ENCODE measurements around the gene C19orf18. TPM values are rescaled to one million over a fixed set of nuclear protein-coding genes. Genes with fewer than 3 reads are reported as not detected.
"Not testable (repeated sequence)": the region's sequence is repeated elsewhere in the genome, so short reads cannot be mapped to it uniquely, and the experiment has no call there.

The C19orf18 gene
- total RNA-seq, 1 experiment from 2014 or later, result 0.40 TPM

DNA sequence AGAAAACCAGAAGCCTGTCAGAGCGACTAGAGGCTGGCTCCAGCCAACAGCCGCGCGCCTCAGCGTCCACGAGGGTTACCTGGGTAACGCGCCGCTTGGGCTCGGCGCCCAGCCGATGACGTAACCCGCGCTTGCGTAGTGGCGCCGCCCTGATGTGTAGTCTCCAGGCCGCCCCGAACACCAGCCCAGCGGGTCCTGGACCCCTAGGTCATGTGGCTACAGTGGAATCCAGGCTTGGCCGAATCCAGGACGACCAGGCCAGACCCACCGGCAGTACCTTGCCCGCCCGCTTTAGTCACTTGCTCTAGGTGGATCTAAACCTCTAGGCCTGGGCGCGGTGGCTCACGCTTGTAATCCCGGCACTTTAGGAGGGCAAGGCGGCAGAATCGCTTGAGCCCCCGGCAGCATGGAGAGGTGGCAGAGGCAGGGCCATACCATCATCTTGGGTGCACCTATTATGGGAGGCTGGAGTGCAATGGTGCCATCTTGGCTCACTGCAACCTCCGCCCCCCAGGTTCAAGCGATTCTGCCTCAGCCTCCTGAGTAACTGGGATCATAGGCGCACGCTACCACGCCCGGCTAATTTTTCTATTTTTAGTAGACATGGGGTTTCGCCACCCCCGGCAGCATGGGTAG lies 35.5 kb upstream of the C19orf18 start:
- ChIA-PET CTCF (no interaction called here), POLR2A (ENCODE audit: unreplicated experiment) (no interaction called here)
- Histone ChIP-seq H3K27me3 (ENCODE audit: low read length) (no peaks in the 10 kb centered on the region), H2AFZ (ENCODE audit: low read length) (peak overlapping the region; percentile 54), H3K79me2 (ENCODE audit: low read length) (no peaks in the 10 kb centered on the region), H3K9ac (ENCODE audit: low read length) (peak overlapping the region; percentile 25; the same call in 1 of the 2 replicates), H3K9me2 (replicated peaks; ENCODE audit: low read length) (no peaks in the 10 kb centered on the region), H3K27ac (ENCODE audit: low read length) (no peak overlapping the region), H4K20me1 (ENCODE audit: low read length) (no peaks in the 10 kb centered on the region), H3F3A (ENCODE audit: low read length, unreplicated experiment) (no peaks in the 10 kb centered on the region), H3K4me3 (ENCODE audit: low read length) (peak overlapping the region; percentile 57), H3K4me2 (ENCODE audit: low read length) (peak overlapping the region; percentile 69), H3K9me3 (ENCODE audit: low read length) (peaks cover 41% of the 10 kb centered on the region), H3K36me3 (ENCODE audit: low read depth, low read length) (peaks cover 28% of the 10 kb centered on the region), H3K4me1 (ENCODE audit: insufficient read depth, low read length) (no peaks in the 10 kb centered on the region)
- BruUV-seq (replicated peaks), result no TSS peak
- intact Hi-C loops (cut with micrococcal nuclease), result no loop called here
- TF ChIP-seq EZH2phosphoT487 (IDR thresholded peaks at IDR 0.05; ENCODE audit: borderline replicate concordance, low read length), result no peak
- TF ChIP-seq EZH2 (IDR thresholded peaks at IDR 0.05; ENCODE audit: low read length, unreplicated experiment), result no peak
- TF ChIP-seq, protein P1, sequence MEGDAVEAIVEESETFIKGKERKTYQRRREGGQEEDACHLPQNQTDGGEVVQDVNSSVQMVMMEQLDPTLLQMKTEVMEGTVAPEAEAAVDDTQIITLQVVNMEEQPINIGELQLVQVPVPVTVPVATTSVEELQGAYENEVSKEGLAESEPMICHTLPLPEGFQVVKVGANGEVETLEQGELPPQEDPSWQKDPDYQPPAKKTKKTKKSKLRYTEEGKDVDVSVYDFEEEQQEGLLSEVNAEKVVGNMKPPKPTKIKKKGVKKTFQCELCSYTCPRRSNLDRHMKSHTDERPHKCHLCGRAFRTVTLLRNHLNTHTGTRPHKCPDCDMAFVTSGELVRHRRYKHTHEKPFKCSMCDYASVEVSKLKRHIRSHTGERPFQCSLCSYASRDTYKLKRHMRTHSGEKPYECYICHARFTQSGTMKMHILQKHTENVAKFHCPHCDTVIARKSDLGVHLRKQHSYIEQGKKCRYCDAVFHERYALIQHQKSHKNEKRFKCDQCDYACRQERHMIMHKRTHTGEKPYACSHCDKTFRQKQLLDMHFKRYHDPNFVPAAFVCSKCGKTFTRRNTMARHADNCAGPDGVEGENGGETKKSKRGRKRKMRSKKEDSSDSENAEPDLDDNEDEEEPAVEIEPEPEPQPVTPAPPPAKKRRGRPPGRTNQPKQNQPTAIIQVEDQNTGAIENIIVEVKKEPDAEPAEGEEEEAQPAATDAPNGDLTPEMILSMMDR (conservative IDR thresholded peaks at IDR 0.05; ENCODE audit: low read depth, low read length), result no peak
- ATAC-seq (peak; percentile 89), DNase-seq (peak; percentile 69)

DNA sequence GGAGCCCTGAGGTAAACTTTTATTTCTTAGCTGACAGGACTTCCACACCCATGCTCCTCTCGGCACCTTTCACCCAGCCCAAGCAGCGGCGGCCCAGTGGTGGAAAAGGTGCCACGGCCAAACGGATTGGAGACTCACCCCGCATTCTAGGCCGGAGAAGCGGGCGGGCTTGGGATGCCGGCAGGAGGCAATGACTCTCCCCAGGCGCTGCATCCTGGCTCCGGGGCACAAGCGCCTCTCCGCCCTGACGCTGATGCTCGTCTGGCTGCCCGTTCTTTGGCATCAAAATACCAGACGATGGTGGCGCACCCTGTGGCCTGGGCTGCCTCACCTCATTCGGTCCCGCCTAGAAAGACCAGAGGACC lies 34.9 kb upstream of the C19orf18 start:
- H3K9me2 ChIP-seq (replicated peaks; ENCODE audit: low read length), result no peaks in the 10 kb centered on the region
- no peak overlapping the region for H3K27ac ChIP-seq (ENCODE audit: low read length)
- H3F3A ChIP-seq (ENCODE audit: low read length, unreplicated experiment), result no peaks in the 10 kb centered on the region
- no peak for DNase-seq
- ChIA-PET CTCF (no interaction called here), POLR2A (ENCODE audit: unreplicated experiment) (no interaction called here)
- H3K4me3 ChIP-seq (ENCODE audit: low read length), result peak overlapping the region; percentile 57
- H3K27me3 ChIP-seq (ENCODE audit: low read length), result no peaks in the 10 kb centered on the region
- intact Hi-C loops (cut with micrococcal nuclease), result no loop called here
- peak overlapping the region; percentile 69 for H3K4me2 ChIP-seq (ENCODE audit: low read length)
- H3K9ac ChIP-seq (ENCODE audit: low read length), result no peak overlapping the region
- no peaks in the 10 kb centered on the region for H3K79me2 ChIP-seq (ENCODE audit: low read length)
- no peaks in the 10 kb centered on the region for H3K4me1 ChIP-seq (ENCODE audit: insufficient read depth, low read length)
- ATAC-seq, result peak; percentile 16
- H3K9me3 ChIP-seq (ENCODE audit: low read length), result peaks cover 46% of the 10 kb centered on the region
- TF ChIP-seq, protein P1 (conservative IDR thresholded peaks at IDR 0.05; ENCODE audit: low read depth, low read length), result no peak
- TF ChIP-seq EZH2phosphoT487 (IDR thresholded peaks at IDR 0.05; ENCODE audit: borderline replicate concordance, low read length) (no peak), EZH2 (IDR thresholded peaks at IDR 0.05; ENCODE audit: low read length, unreplicated experiment) (no peak)
- no peaks in the 10 kb centered on the region for H4K20me1 ChIP-seq (ENCODE audit: low read length)
- peak overlapping the region; percentile 54 for H2AFZ ChIP-seq (ENCODE audit: low read length)
- peaks cover 33% of the 10 kb centered on the region for H3K36me3 ChIP-seq (ENCODE audit: low read depth, low read length)
- no TSS peak for BruUV-seq (replicated peaks)

DNA sequence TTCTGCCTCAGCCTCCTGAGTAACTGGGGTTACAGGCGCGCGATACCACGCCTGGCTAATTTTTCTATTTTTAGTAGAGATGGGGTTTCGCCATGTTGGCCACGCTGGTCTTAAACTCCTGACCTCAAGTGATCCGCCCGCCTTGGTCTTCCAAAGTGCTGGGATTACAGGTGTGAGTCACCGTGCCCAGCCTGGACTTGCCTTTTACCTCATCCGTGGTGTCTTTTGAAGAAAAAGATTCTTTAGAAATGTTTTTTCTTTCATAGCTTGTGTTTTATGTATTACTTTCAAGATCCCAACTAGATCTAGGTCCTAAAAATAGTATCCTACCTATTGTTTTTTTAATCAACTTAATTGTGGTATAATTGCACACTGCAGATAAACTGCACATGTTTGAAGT lies 34.5 kb upstream of the C19orf18 start:
- H3K4me1 ChIP-seq (ENCODE audit: insufficient read depth, low read length); H3K9me2 ChIP-seq (replicated peaks; ENCODE audit: low read length); H3K27me3 ChIP-seq (ENCODE audit: low read length); intact Hi-C loops (cut with micrococcal nuclease); CTCF ChIA-PET; H3K27ac ChIP-seq (ENCODE audit: low read length); ATAC-seq; H3K79me2 ChIP-seq (ENCODE audit: low read length); H3K9ac ChIP-seq (ENCODE audit: low read length); POLR2A ChIA-PET (ENCODE audit: unreplicated experiment); BruUV-seq (replicated peaks); H4K20me1 ChIP-seq (ENCODE audit: low read length); DNase-seq; H3F3A ChIP-seq (ENCODE audit: low read length, unreplicated experiment): not testable (repeated sequence)
- H3K4me3 ChIP-seq (ENCODE audit: low read length), result peak overlapping the region; percentile 57
- H3K4me2 ChIP-seq (ENCODE audit: low read length), result peak overlapping the region; percentile 69
- peak overlapping the region; percentile 54 for H2AFZ ChIP-seq (ENCODE audit: low read length)
- H3K36me3 ChIP-seq (ENCODE audit: low read depth, low read length), result peaks cover 37% of the 10 kb centered on the region
- H3K9me3 ChIP-seq (ENCODE audit: low read length), result peaks cover 50% of the 10 kb centered on the region

All from PC-3 (cell line).